ENCODE measurements around the gene PTBP1. TPM values are rescaled to one million over a fixed set of nuclear protein-coding genes. Genes with fewer than 3 reads are reported as not detected.

PTBP1 gene
- total RNA-seq, 1 experiment from 2014 or later: 515 TPM

- in situ Hi-C loops (cut with HindIII; ENCODE audit: low pct_unique_long_range_greater_than_20kb, low sequenced_read_pairs): no loop called here
- intact Hi-C loops (cut with micrococcal nuclease; ENCODE audit: unreplicated experiment): no loop called here
- peaks cover 13% of the 10 kb centered on the region for H3K4me1 ChIP-seq (ENCODE audit: control insufficient read depth, insufficient read depth, low read length)
- H3K36me3 ChIP-seq (ENCODE audit: control insufficient read depth, insufficient read depth, low read length): peaks cover 13% of the 10 kb centered on the region
- H3K27me3 ChIP-seq (ENCODE audit: control insufficient read depth, insufficient read depth, low read length): no peaks in the 10 kb centered on the region
- H3K27ac ChIP-seq (ENCODE audit: low read length): peak overlapping the region; percentile 84
- no peak for DNase-seq (ENCODE audit: low read depth, low spot score)
- H3K4me3 ChIP-seq (ENCODE audit: low read depth in 2 of 2, low read length in 2 of 2): peak overlapping the region; percentile 53 to 60
- no TSS peak for BruUV-seq (replicated peaks)
- H3K9me3 ChIP-seq (ENCODE audit: control insufficient read depth, insufficient read depth, low read depth, low read length): no peaks in the 10 kb centered on the region
- no peak for ATAC-seq
- ChIA-PET CTCF (interaction anchor here (0.7 kb wide), 1 partner anchor 38 kb away, joined by 3 read pairs; no protein-coding TSS in a partner anchor), POLR2A (no interaction called here)
- TF ChIP-seq TCF7L2 (IDR thresholded peaks at IDR 0.05; ENCODE audit: low read depth, low read length) (no peak), POLR2AphosphoS5 (IDR thresholded peaks at IDR 0.05; ENCODE audit: low read depth, low read length) (no peak), REST (IDR thresholded peaks at IDR 0.05; ENCODE audit: insufficient read depth in 1 of 2, low read depth in 2 of 2, low read length in 1 of 2) (no peak), CTCF (IDR thresholded peaks at IDR 0.05) (no peak), SIN3A (IDR thresholded peaks at IDR 0.05; ENCODE audit: borderline replicate concordance, insufficient read depth, low read depth, low read length) (no peak)
Observed at GRCh38 chr19:795691-796581, 1.3 kb upstream of the PTBP1 start.

- no peaks in the 10 kb centered on the region for H3K9me3 ChIP-seq (ENCODE audit: control insufficient read depth, insufficient read depth, low read depth, low read length)
- peaks cover 18% of the 10 kb centered on the region for H3K4me1 ChIP-seq (ENCODE audit: control insufficient read depth, insufficient read depth, low read length)
- peak overlapping the region; percentile 82 to 87 for H3K4me3 ChIP-seq (ENCODE audit: low read depth in 2 of 2, low read length in 2 of 2)
- TF ChIP-seq SIN3A (IDR thresholded peaks at IDR 0.05; ENCODE audit: borderline replicate concordance, insufficient read depth, low read depth, low read length): peak; percentile 58; the same call in 1 of the 2 replicates
- TF ChIP-seq REST (IDR thresholded peaks at IDR 0.05; ENCODE audit: insufficient read depth in 1 of 2, low read depth in 2 of 2, low read length in 1 of 2): no peak
- TF ChIP-seq TCF7L2 (IDR thresholded peaks at IDR 0.05; ENCODE audit: low read depth, low read length): no peak
- TF ChIP-seq POLR2AphosphoS5 (IDR thresholded peaks at IDR 0.05; ENCODE audit: low read depth, low read length): no peak
- TF ChIP-seq CTCF (IDR thresholded peaks at IDR 0.05): no peak
- H3K36me3 ChIP-seq (ENCODE audit: control insufficient read depth, insufficient read depth, low read length): peaks cover 13% of the 10 kb centered on the region
- peak overlapping the region; percentile 89 for H3K27ac ChIP-seq (ENCODE audit: low read length)
- intact Hi-C loops (cut with micrococcal nuclease; ENCODE audit: unreplicated experiment) (no loop called here), in situ Hi-C loops (cut with HindIII; ENCODE audit: low pct_unique_long_range_greater_than_20kb, low sequenced_read_pairs) (no loop called here)
- H3K27me3 ChIP-seq (ENCODE audit: control insufficient read depth, insufficient read depth, low read length): no peaks in the 10 kb centered on the region
- CTCF ChIA-PET: no interaction called here
- POLR2A ChIA-PET: interaction anchor here (1.3 kb wide), 1 partner anchor 25 kb away, joined by 3 read pairs; no protein-coding TSS in a partner anchor
- no TSS peak for BruUV-seq (replicated peaks)
- peak; percentile 41 for ATAC-seq
- DNase-seq (ENCODE audit: low read depth, low spot score): no peak
Observed at GRCh38 chr19:797528-798414, 519 bp downstream of the PTBP1 start.

All from Panc1 (cell line).